Left cardiac atrium (tissue), 4 donors: ENCODE data around the gene DUS3L. TPM values are rescaled to one million over a fixed set of nuclear protein-coding genes. Genes with fewer than 3 reads are reported as not detected.
"Not testable (repeated sequence)": the region's sequence is repeated elsewhere in the genome, so short reads cannot be mapped to it uniquely, and the experiment has no call there.

Experiments used
- ATAC-seq, 2 donors: fragments of 200-7000 bp; cut with Tn5 transposase; one replicate each; pipeline ENCODE4 v1.9.1; 2020; ENCODE audit warnings: mild to moderate bottlenecking in 2 of 2, moderate library complexity in 2 of 2
- DNase-seq: peaks from one replicate; pipeline ENCODE4 v3.0.0-alpha.2; 2020
- intact Hi-C, 2 donors: fragments of 100-400 bp; cut with DNase I; formaldehyde crosslinking; loops; one replicate each; pipeline versions ENCODE4 v1.14.1 to v1.15.1; 2022 to 2023
- total RNA-seq, 2 donors: library from RNA; stranded (reverse); fragmentation: NEBNext Ultra II Directional; extraction: Animal tissue kit (Norgen Biotek cat#: 25700); gene quantifications; one replicate each; pipeline ENCODE4 v1.2.1, GENCODE V29; 2021
- donor health status: DM: no; HTN: yes; CAD: no.
- donor health status: DM: no; HTN: yes; CAD: no; lungs with severe emphysema.
- donor health status: DM: yes; HTN: yes; CAD: no.
- donor health status: Dilated cardiomyopathy.

DUS3L gene
- total RNA-seq, 2 donors from 2014 or later: 15.3 to 28.2 TPM

DNA sequence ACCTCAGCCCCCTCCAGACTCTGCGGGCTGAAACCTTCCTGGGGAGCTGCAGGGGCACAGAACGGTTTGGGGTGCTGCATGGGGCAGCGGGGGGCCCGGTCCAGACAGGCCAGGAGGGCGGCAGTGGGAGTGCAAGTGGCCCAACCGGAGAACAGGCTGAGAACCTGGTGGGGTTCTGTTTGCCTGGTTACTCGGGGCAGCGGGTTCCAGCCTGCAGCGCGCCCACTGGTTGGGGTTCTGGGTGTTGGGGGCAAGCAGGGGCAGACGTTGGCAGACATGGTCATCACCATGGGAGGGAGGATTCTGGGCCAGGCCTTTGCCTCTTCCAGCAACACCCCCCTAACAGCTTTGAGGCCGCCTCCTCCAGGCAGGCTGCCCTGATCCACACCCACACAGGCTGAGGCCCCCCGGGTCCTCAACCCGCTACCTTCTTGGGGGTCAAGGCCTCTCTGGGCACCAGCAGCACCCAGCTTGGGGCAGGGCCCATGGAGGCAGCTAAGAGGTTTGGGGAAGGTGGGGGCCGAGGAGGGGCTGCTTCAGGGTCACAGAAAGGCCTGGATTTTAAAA, 6.3 kb downstream of the DUS3L start, which contains the start of gene PRR22:
PRR22 (minus strand) TSS at position 166 of the 567 bp plus-strand sequence; CDS start at position 80, 86 bp downstream.
- DNase-seq: no peak
- ATAC-seq: peak in 1 of 2 donors; percentile 2
- intact Hi-C loops: no loop called here

GRCh38 chr19:5782945-5783919, 7.7 kb downstream of the DUS3L start:
- DNase-seq (no peak), ATAC-seq (peak in 1 of 2 donors; percentile 3)
- intact Hi-C loops: no loop called here

DNA sequence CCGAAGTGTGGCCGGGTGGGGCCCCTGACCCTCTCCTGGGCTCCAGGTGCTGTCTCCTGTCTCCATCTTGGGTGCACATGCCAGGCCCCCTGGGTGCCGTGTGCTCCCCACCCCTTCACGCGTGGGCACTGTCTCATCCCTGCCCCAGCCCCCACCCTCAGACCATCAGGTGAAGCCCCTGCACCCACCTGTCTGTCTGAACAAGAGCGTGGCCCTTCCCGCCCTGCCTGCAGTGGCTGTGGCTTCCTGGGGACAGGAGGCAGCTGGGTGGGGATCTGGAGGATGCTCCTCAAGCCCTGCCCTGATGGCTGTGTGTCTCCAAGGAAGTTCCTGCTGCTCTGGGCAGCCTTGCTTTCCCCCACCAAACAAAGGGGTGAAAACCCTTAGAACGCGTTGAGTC, 8.6 kb downstream of the DUS3L start:
- intact Hi-C loops: no loop called here
- no peak for ATAC-seq

GRCh38 chr19:5780916-5781315, 10.0 kb downstream of the DUS3L start:
- intact Hi-C loops, DNase-seq, ATAC-seq: not testable (repeated sequence)

More for the DNA sequence above, 8.6 kb downstream of the DUS3L start:
- DNase-seq: no peak

DNA sequence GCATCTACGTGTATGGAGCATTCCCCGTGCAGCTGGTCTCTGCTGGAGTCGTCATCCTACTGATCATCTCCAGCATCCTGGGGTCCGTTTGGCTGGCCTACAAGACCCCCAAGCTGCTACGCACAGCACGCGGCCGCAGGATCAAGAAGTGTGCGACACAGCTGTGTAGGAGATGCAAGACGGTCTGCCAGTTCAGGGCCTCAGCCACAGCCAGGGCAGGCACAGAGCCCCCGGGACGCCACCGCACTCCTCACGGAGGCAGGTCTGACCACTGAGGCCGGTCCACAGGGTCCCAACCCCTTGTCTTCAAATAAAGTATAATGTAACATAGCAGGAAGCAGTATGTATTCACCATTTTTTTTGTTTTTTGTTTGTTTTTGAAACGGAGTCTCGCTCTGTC, 12.6 kb downstream of the DUS3L start:
- ATAC-seq: no peak
- intact Hi-C loops: no loop called here
- no peak for DNase-seq

DNA sequence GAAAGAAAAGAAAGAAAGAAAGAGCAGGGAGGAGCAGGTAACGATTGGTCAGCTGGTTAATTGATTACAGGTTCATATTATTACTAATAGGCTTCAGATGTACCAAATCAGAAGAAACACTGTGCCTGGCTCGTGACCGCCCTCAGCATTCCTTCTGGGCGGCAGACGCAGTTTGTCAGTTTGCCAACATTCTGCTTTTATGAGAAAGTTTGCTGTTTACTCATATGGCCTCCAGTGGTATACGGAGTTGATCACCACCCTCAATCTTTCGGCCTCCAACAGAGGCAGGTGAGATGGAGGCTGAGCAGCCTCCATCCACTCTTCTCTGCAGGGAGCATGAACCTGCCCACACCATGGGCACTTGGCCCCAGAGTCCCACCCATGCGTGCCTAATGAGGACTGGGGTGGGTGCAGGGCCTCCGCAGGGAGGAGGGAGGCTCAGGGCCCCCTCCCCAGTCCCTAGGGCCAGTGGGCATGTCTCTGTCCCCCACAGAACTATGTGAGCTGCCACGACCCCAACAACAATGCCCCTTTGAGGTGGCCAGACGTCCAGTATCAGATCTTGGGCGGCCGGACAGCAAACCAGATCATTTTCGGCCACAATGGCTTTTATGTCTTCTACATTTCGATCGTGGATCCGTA, 15.2 kb downstream of the DUS3L start:
- DNase-seq (no peak), ATAC-seq (no peak)
- intact Hi-C loops: no loop called here

GRCh38 chr19:5774921-5775320, 16.0 kb downstream of the DUS3L start:
- ATAC-seq: no peak
- intact Hi-C loops: no loop called here
- no peak for DNase-seq

- no peak for DNase-seq
- no peak for ATAC-seq
- intact Hi-C loops: no loop called here
Observed at GRCh38 chr19:5773276-5773675, 17.7 kb downstream of the DUS3L start.

- DNase-seq (no peak), ATAC-seq (no peak)
- intact Hi-C loops: no loop called here
Observed at GRCh38 chr19:5772416-5772815, 18.5 kb downstream of the DUS3L start.

- intact Hi-C loops: no loop called here
- no peak for DNase-seq
- no peak for ATAC-seq
Observed at GRCh38 chr19:5767949-5768348, 23.0 kb downstream of the DUS3L start.

GRCh38 chr19:5765220-5765619, 25.7 kb downstream of the DUS3L start:
- ATAC-seq: no peak
- intact Hi-C loops: no loop called here

GRCh38 chr19:5762608-5763217, 28.2 kb downstream of the DUS3L start:
- DNase-seq (no peak), ATAC-seq (no peak)
- intact Hi-C loops: no loop called here

More at GRCh38 chr19:5765220-5765619, 25.7 kb downstream of the DUS3L start:
- no peak for DNase-seq

DNA sequence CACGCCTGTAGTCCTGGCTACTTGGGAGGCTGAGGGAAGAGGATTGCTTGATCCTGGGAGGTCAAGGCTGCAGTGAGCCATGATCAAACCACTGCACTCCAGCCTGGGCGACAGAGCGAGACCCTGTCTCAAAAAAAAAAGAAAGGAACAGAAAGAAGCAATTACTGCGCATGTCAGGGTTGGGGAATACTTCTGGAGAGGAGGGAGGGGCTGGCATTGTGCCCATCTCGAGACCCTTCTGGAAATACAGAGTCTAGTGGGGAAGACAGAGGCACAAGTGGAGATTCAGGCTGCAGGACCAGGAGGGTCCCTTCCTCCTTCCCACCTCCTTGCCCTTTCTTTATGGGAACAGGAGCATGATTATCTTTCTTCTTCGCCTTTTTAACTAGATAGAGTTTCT, 37.2 kb downstream of the DUS3L start:
- no peak for ATAC-seq
- intact Hi-C loops: no loop called here
- DNase-seq: no peak

- ATAC-seq: no peak
- no peak for DNase-seq
- intact Hi-C loops: no loop called here
Observed at GRCh38 chr19:5751709-5752108, 39.3 kb downstream of the DUS3L start.

- no peak for ATAC-seq
- intact Hi-C loops: no loop called here
- no peak for DNase-seq
Observed at GRCh38 chr19:5749505-5749904, 41.5 kb downstream of the DUS3L start.

GRCh38 chr19:5748920-5749319, 42.0 kb downstream of the DUS3L start:
- ATAC-seq, intact Hi-C loops, DNase-seq: not testable (repeated sequence)

DNA sequence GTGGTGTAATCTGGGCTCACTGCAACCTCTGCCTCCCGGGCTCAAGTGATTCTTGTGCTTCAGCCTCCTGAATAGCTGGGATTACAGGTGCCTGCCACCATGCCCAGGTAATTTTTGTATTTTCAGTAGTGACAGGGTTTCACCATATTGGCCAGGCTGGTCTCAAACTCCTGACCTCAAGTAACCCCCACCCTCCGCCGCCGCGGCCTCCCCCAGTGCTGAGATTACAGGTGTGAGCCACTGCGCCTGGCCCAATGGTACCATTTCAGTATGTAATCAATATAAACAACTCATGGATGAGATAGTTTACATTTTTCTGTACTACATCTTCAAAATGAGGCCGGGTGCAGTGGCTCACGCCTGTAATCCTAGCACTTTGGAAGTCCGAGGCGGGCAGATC, 46.0 kb downstream of the DUS3L start:
- intact Hi-C loops, DNase-seq, ATAC-seq: not testable (repeated sequence)

DNA sequence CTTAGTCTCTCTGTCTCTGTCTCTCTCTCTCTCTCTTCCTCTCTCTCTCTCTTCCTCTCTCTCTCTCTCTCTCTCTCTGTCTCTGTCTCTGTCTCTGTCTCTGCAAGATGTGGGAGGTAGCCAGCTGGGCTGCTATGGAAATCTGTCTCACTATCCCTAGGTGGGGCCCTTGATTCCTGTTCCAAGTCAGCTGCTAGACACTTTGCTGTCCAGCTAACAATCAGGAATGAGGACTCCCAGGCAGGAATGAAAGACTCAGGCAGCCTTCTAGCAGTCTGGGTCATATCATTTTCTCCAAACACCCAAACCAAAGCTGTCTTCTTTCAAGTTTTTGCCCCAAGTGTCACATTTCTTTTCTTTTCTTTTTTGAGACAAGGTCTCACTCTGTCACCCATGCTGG, 47.3 kb downstream of the DUS3L start:
- intact Hi-C loops: no loop called here
- ATAC-seq (no peak), DNase-seq (no peak)

GRCh38 chr19:5742051-5742450, 48.9 kb downstream of the DUS3L start:
- intact Hi-C loops: no loop called here
- ATAC-seq (no peak), DNase-seq (no peak)

GRCh38 chr19:5738423-5738822, 52.5 kb downstream of the DUS3L start:
- ATAC-seq: no peak

More at GRCh38 chr19:5738423-5738822, 52.5 kb downstream of the DUS3L start:
- intact Hi-C loops: no loop called here
- DNase-seq: no peak
